ENCODE measurements around the gene GPR132. TPM values are rescaled to one million over a fixed set of nuclear protein-coding genes. Genes with fewer than 3 reads are reported as not detected.

The GPR132 gene
- total and polyA plus RNA-seq, 2 of the 13 experiments (the other 11 are each of a cell fraction or from before 2014, with no cell fraction given), result not detected

- TF ChIP-seq, protein P1, sequence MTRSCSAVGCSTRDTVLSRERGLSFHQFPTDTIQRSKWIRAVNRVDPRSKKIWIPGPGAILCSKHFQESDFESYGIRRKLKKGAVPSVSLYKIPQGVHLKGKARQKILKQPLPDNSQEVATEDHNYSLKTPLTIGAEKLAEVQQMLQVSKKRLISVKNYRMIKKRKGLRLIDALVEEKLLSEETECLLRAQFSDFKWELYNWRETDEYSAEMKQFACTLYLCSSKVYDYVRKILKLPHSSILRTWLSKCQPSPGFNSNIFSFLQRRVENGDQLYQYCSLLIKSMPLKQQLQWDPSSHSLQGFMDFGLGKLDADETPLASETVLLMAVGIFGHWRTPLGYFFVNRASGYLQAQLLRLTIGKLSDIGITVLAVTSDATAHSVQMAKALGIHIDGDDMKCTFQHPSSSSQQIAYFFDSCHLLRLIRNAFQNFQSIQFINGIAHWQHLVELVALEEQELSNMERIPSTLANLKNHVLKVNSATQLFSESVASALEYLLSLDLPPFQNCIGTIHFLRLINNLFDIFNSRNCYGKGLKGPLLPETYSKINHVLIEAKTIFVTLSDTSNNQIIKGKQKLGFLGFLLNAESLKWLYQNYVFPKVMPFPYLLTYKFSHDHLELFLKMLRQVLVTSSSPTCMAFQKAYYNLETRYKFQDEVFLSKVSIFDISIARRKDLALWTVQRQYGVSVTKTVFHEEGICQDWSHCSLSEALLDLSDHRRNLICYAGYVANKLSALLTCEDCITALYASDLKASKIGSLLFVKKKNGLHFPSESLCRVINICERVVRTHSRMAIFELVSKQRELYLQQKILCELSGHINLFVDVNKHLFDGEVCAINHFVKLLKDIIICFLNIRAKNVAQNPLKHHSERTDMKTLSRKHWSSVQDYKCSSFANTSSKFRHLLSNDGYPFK (CRISPR knock-in tag; IDR thresholded peaks at IDR 0.05; ENCODE audit: borderline replicate concordance), result no peak
These were observed 11.8 kb downstream of the GPR132 start (continued) for GRCh38 chr14:105053421-105053820.

GRCh38 chr14:105052110-105052458 is 13.1 kb downstream of the GPR132 start:
- H3K4me1 ChIP-seq (ENCODE audit: insufficient read depth, low read length), result no peaks in the 10 kb centered on the region
- no peaks in the 10 kb centered on the region for H4K20me1 ChIP-seq (ENCODE audit: insufficient read depth, low read length)
- 10% methylated on average over 4 of the region's 4 CpGs for WGBS (ENCODE audit: low lambda C conversion rate)
- TF ChIP-seq HNF4G (IDR thresholded peaks at IDR 0.05; ENCODE audit: borderline replicate concordance, low read depth, low read length) (no peak), HNF4G (CRISPR knock-in tag; IDR thresholded peaks at IDR 0.05; ENCODE audit: borderline replicate concordance, low read depth) (no peak), ZFP1 (CRISPR knock-in tag; IDR thresholded peaks at IDR 0.05) (no peak), ZKSCAN1 (IDR thresholded peaks at IDR 0.05; ENCODE audit: low read length) (no peak), ZBTB7A (CRISPR knock-in tag; IDR thresholded peaks at IDR 0.05) (no peak), ZNF724P (CRISPR knock-in tag; IDR thresholded peaks at IDR 0.05; ENCODE audit: borderline replicate concordance) (no peak)
- TF ChIP-seq, protein P2, sequence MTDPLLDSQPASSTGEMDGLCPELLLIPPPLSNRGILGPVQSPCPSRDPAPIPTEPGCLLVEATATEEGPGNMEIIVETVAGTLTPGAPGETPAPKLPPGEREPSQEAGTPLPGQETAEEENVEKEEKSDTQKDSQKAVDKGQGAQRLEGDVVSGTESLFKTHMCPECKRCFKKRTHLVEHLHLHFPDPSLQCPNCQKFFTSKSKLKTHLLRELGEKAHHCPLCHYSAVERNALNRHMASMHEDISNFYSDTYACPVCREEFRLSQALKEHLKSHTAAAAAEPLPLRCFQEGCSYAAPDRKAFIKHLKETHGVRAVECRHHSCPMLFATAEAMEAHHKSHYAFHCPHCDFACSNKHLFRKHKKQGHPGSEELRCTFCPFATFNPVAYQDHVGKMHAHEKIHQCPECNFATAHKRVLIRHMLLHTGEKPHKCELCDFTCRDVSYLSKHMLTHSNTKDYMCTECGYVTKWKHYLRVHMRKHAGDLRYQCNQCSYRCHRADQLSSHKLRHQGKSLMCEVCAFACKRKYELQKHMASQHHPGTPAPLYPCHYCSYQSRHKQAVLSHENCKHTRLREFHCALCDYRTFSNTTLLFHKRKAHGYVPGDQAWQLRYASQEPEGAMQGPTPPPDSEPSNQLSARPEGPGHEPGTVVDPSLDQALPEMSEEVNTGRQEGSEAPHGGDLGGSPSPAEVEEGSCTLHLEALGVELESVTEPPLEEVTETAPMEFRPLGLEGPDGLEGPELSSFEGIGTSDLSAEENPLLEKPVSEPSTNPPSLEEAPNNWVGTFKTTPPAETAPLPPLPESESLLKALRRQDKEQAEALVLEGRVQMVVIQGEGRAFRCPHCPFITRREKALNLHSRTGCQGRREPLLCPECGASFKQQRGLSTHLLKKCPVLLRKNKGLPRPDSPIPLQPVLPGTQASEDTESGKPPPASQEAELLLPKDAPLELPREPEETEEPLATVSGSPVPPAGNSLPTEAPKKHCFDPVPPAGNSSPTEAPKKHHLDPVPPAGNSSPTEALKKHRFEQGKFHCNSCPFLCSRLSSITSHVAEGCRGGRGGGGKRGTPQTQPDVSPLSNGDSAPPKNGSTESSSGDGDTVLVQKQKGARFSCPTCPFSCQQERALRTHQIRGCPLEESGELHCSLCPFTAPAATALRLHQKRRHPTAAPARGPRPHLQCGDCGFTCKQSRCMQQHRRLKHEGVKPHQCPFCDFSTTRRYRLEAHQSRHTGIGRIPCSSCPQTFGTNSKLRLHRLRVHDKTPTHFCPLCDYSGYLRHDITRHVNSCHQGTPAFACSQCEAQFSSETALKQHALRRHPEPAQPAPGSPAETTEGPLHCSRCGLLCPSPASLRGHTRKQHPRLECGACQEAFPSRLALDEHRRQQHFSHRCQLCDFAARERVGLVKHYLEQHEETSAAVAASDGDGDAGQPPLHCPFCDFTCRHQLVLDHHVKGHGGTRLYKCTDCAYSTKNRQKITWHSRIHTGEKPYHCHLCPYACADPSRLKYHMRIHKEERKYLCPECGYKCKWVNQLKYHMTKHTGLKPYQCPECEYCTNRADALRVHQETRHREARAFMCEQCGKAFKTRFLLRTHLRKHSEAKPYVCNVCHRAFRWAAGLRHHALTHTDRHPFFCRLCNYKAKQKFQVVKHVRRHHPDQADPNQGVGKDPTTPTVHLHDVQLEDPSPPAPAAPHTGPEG (CRISPR knock-in tag; IDR thresholded peaks at IDR 0.05), result no peak
- no peak overlapping the region for H2AFZ ChIP-seq (ENCODE audit: low read length)
- ChIA-PET CTCF (ENCODE audit: low intra/inter-chr PET ratio, low total read pairs) (no interaction called here), POLR2A (no interaction called here)
- ATAC-seq, result no peak
- peaks cover 4 to 28% of the 10 kb centered on the region in 2 experiments; a peak in 4 of 5 replicates for H3K27me3 ChIP-seq (ENCODE audit: control insufficient read depth in 1 of 2, insufficient read depth in 2 of 2, low read length in 2 of 2)
- H3K36me3 ChIP-seq (replicated peaks in 1 of 2; ENCODE audit: control insufficient read depth in 1 of 2, insufficient read depth in 2 of 2, low read length in 2 of 2), result no peaks in the 10 kb centered on the region
- no peak overlapping the region for H3K27ac ChIP-seq (ENCODE audit: extremely low read length, insufficient read depth, low read length)
- FAIRE-seq, result no peak
- intact Hi-C loops (cut with micrococcal nuclease; ENCODE audit: unreplicated experiment), result no loop called here
- DNase-seq (ENCODE audit: low spot score), result no peak
- in situ Hi-C loops (cut with HindIII; ENCODE audit: extremely low pct_ligation_motif_present, low pct_unique_long_range_greater_than_20kb), result no loop called here
- no peak overlapping the region for H3K4me2 ChIP-seq (ENCODE audit: low read depth, low read length)
- no peak overlapping the region for H3K9ac ChIP-seq (ENCODE audit: insufficient read depth, low read depth, low read length)
- no peak overlapping the region for H3K4me3 ChIP-seq (replicated peaks in 1 of 3; ENCODE audit: insufficient read depth in 1 of 3, low read depth in 2 of 3, low read length in 3 of 3)
- no TSS peak for BruUV-seq (replicated peaks)
- H3K9me3 ChIP-seq (ENCODE audit: low read length), result no peaks in the 10 kb centered on the region
- H3K79me2 ChIP-seq (ENCODE audit: insufficient read depth, low read length), result no peaks in the 10 kb centered on the region

All from HepG2 (cell line).